ENCODE data around the gene TBC1D9B.
A peak's percentile ranks its signal among the peaks of the same experiment; 100 is the strongest.
"Not testable (repeated sequence)": the region's sequence is repeated elsewhere in the genome, so short reads cannot be mapped to it uniquely, and the experiment has no call there.

The TBC1D9B gene

GRCh38 chr5:179836225-179837019, 71.3 kb downstream of the TBC1D9B start:
- DNase-seq: no peak

GRCh38 chr5:179834871-179835270, 72.8 kb downstream of the TBC1D9B start:
- not testable (repeated sequence) for DNase-seq

GRCh38 chr5:179834120-179834519, 73.6 kb downstream of the TBC1D9B start:
- no peak for DNase-seq

- no peak for DNase-seq
Measured at GRCh38 chr5:179833709-179834070, 74.0 kb downstream of the TBC1D9B start.

GRCh38 chr5:179833056-179833708, 74.5 kb downstream of the TBC1D9B start:
- DNase-seq: no peak

- DNase-seq: no peak
Measured at GRCh38 chr5:179832039-179832745, 75.5 kb downstream of the TBC1D9B start.

- no peak for DNase-seq
Measured at GRCh38 chr5:179830818-179831468, 76.8 kb downstream of the TBC1D9B start.

GRCh38 chr5:179829732-179830435, 77.8 kb downstream of the TBC1D9B start:
- DNase-seq: no peak

- no peak for DNase-seq
Measured at GRCh38 chr5:179828756-179829421, 78.8 kb downstream of the TBC1D9B start.

- DNase-seq: no peak
Measured at GRCh38 chr5:179827680-179828079, 80.0 kb downstream of the TBC1D9B start.

- no peak for DNase-seq
Measured at GRCh38 chr5:179825655-179826182, 82.0 kb downstream of the TBC1D9B start.

- no peak for DNase-seq
Measured at GRCh38 chr5:179824745-179825112, 83.0 kb downstream of the TBC1D9B start.

GRCh38 chr5:179823937-179824744, 83.6 kb downstream of the TBC1D9B start:
- DNase-seq: no peak

- no peak for DNase-seq
Measured at GRCh38 chr5:179822444-179822990, 85.2 kb downstream of the TBC1D9B start.

GRCh38 chr5:179822059-179822432, 85.7 kb downstream of the TBC1D9B start:
- no peak for DNase-seq

GRCh38 chr5:179821298-179822058, 86.2 kb downstream of the TBC1D9B start:
- peak; percentile 60 for DNase-seq

- peak; percentile 31 for DNase-seq
Measured at GRCh38 chr5:179820483-179821297, 87.0 kb downstream of the TBC1D9B start, which contains the start of gene SQSTM1. Gene SQSTM1 (plus strand): TSS chr5:179820905. CDS start chr5:179820937, 32 bp downstream.

GRCh38 chr5:179820127-179820482, 87.6 kb downstream of the TBC1D9B start:
- DNase-seq: no peak

Measured in NCI-H510A treated with DMSO at 0.1 percent for 48 hours (cell line).